Heart left ventricle (tissue), 16 donors: ENCODE data around the gene MACF1. TPM values are rescaled to one million over a fixed set of nuclear protein-coding genes. Genes with fewer than 3 reads are reported as not detected.

Source experiments
- ATAC-seq, 4 donors: fragments of 200-7000 bp; cut with Tn5 transposase; one replicate each; pipeline ENCODE4 v1.9.1; 2020 to 2022; ENCODE audit warnings: moderate library complexity in 4 of 4, mild to moderate bottlenecking in 3 of 4, moderate number of reproducible peaks in 1 of 4
- DNase-seq, 5 donors: peaks; one replicate each; pipeline ENCODE4 v3.0.0-alpha.2; 2020
- H3K27ac ChIP-seq, 12 donors: fragments of 200-600 bp; sonication (generic) in 4 of 12; one replicate each; pipeline versions ENCODE4 v1.5.0 to v1.8.0; 2016 to 2022; ENCODE audit warnings: mild to moderate bottlenecking in 2 of 12
- H3K27me3 ChIP-seq, 9 donors: fragments of 200-600 bp; sonication (generic) in 2 of 9; one replicate each; pipeline versions ENCODE4 v1.5.1 to v1.8.0; 2016 to 2022; ENCODE audit warnings: mild to moderate bottlenecking in 3 of 9
- H3K36me3 ChIP-seq, 9 donors: fragments of 200-600 bp; sonication (generic) in 2 of 9; one replicate each; pipeline versions ENCODE4 v1.5.0 to v1.8.0; 2018 to 2022; ENCODE audit warnings: mild to moderate bottlenecking in 2 of 9
- H3K4me1 ChIP-seq, 12 donors: fragments of 200-600 bp; sonication (generic) in 4 of 12; one replicate each; pipeline versions ENCODE4 v1.5.0 to v1.8.0; 2016 to 2022; ENCODE audit warnings: mild to moderate bottlenecking in 3 of 12
- H3K4me3 ChIP-seq, 12 donors: fragments of 200-600 bp; sonication (generic) in 4 of 12; one replicate each; pipeline versions ENCODE4 v1.5.0 to v1.8.0; 2017 to 2022; ENCODE audit warnings: mild to moderate bottlenecking in 9 of 12, moderate library complexity in 4 of 12
- H3K9me3 ChIP-seq, 12 donors: fragments of 200-600 bp; sonication (generic) in 4 of 12; one replicate each; pipeline versions ENCODE4 v1.5.0 to v1.8.0; 2016 to 2022; ENCODE audit warnings: mild to moderate bottlenecking in 1 of 12
- CTCF ChIP-seq, 12 donors: fragments of 200-600 bp; sonication (generic) in 4 of 12; IDR thresholded peaks; one replicate each; pipeline versions ENCODE4 v1.5.0 to v1.8.0; 2018 to 2022; ENCODE audit warnings: antibody characterized with exemption in 12 of 12, mild to moderate bottlenecking in 5 of 12
- POLR2A ChIP-seq, 2 donors: fragments of 450-650 bp; IDR thresholded peaks; one replicate each; pipeline ENCODE4 v1.6.1; 2017; ENCODE audit warnings: antibody characterized with exemption in 2 of 2, mild to moderate bottlenecking in 2 of 2, moderate library complexity in 2 of 2
- WGBS, 4 donors: extraction: QIAGEN DNeasy Blood & Tissue Kit in 2 of 4; methylation state at CpG; one replicate each; pipeline versions ENCODE4 v1.1.5 to v1.1.7; 2013 to 2018; 5-methylcytosine and 5-hydroxymethylcytosine counted together
- intact Hi-C, 10 donors: fragments of 100-400 bp; cut with DNase I; formaldehyde crosslinking; loops; one replicate each; pipeline versions ENCODE4 v1.11.1 to v1.14.2; 2022
- polyA plus RNA-seq, 2 donors: library from polyadenylated mRNA; stranded (reverse); fragments of 200-250 nt; gene quantifications; one replicate each; pipeline ENCODE4 v1.2.3, GENCODE V29; 2013
- total RNA-seq, 9 donors: library from RNA; depleted of rRNA in 2 of 9; stranded (reverse); fragments of >200 nt in 2 of 9; fragmentation: NEBNext Ultra II Directional in 3 of 9; extraction: Animal tissue kit (Norgen Biotek cat#: 25700) in 3 of 9; gene quantifications; one replicate each; pipeline versions ENCODE4 v1.1.0 to v1.2.4, GENCODE V29; 2016 to 2023
- donor health status: ischemic (EF 13 %, LVEDD 7.1; RV severe dilation, severe dysfunction).
- donor health status: healthy with polysubstance abuse.
- donor health status: DM: no; HTN: yes; CAD: no.
- donor health status: DM: no; HTN: no; CAD: no.
- donor health status: ischemic (EF 25% LVEDD 6.9; RV normal size, moderate dysfunction).
- donor health status: ischemic (EF 25% LVEDD 5.7; RV mildly dilated, moderate dysfunction).
- donor health status: healthy.
- donor health status: DM: yes; HTN: yes; CAD: no.
- donor health status: ischemic (EF 35%, LVEDD 5.7; RV mildly dilated, moderate dysfunction).
- donor health status: nonischemic (EF 11% LVEDD 7.7; RV severe dilation, severe dysfunction).
- donor health status: DM: yes; HTN: yes; CAD: no.
- donor health status: PGD.
- donor health status: ischemic (EF 29% LVEDD 5.4; RV normal size, mild dysfunction).
- donor health status: nonischemic (EF 23%, LVEDD 6.1; RV moderate dilation, normal function).

MACF1 gene
- total and polyA plus RNA-seq, 11 donors: 102 to 436 (median 251) TPM

GRCh38 chr1:39409055-39409816, 204.7 kb downstream of the MACF1 start:
- peak overlapping the region; percentile 78 to 97 (median 92) for H3K27ac ChIP-seq
- intact Hi-C loops: loop anchor here in 3 of 10 donors (2.0 kb wide), 2 partner anchors 14 to 16 kb away; no protein-coding TSS in a partner anchor
- peak; percentile 64 to 75 (median 70) for DNase-seq
- H3K36me3 ChIP-seq: peaks cover 0 to 26% (median 9%) of the 10 kb centered on the region in 9 donors
- H3K9me3 ChIP-seq: no peaks in the 10 kb centered on the region
- TF ChIP-seq CTCF (IDR thresholded peaks at IDR 0.05): no peak
- no peak for TF ChIP-seq POLR2A (IDR thresholded peaks at IDR 0.05)
- 0 to 2% (median 1%) methylated on average over 9 to 71 of the region's 71 CpGs for WGBS, 4 donors
- ATAC-seq: peak in 3 of 4 donors; percentile 13 to 30 (median 25)
- H3K4me1 ChIP-seq: peaks cover 13 to 91% (median 80%) of the 10 kb centered on the region in 12 donors
- peak overlapping the region; percentile 64 to 97 (median 81) for H3K4me3 ChIP-seq
- no peaks in the 10 kb centered on the region for H3K27me3 ChIP-seq

DNA sequence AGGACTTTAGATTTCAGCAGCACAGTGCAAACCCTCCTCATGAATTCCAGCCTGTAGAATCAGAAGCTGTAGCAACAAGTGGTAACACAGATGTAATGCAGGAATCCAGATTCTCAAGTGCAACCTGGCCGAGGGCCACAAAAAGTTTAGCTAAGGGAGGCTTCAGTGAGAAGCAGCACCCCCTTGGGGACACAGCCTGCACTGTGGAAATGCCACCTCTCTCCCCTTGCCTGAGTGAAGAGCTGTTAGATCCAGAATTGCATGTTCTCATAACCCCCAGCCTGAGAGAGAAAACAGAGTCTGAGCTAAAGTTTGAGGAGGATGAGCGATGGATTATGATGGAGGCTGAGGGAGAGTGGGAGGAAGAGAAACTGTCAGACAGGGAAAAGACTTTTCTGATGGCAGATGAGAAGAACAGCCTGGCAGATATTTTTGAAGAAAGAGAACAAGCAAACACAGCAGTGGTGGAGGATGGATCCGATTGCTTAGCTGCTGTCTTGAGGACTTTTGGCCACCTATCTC, 206.5 kb downstream of the MACF1 start:
- Histone ChIP-seq H3K27ac (peak overlapping the region in 8 of 12 donors; percentile 16 to 96 (median 92)), H3K4me1 (peaks cover 18 to 91% (median 77%) of the 10 kb centered on the region in 12 donors), H3K27me3 (no peaks in the 10 kb centered on the region), H3K9me3 (no peaks in the 10 kb centered on the region), H3K36me3 (peaks cover 0 to 32% (median 10%) of the 10 kb centered on the region in 9 donors), H3K4me3 (peak overlapping the region in 10 of 12 donors; percentile 6 to 97 (median 78))
- 9 to 14% (median 12%) methylated on average over 3 of the region's 3 CpGs for WGBS, 4 donors
- ATAC-seq (peak; percentile 26 to 53 (median 36)), DNase-seq (peak; percentile 84 to 91 (median 86))
- TF ChIP-seq CTCF (IDR thresholded peaks at IDR 0.05) (peak; percentile 51 to 84 (median 74)), POLR2A (IDR thresholded peaks at IDR 0.05) (no peak)
- intact Hi-C loops: loop anchor here in 4 of 10 donors (2.0 to 10.0 kb wide), 5 partner anchors 18 to 206 kb away; partner anchors contain the start of gene MACF1 (in 1 of the 4)

DNA sequence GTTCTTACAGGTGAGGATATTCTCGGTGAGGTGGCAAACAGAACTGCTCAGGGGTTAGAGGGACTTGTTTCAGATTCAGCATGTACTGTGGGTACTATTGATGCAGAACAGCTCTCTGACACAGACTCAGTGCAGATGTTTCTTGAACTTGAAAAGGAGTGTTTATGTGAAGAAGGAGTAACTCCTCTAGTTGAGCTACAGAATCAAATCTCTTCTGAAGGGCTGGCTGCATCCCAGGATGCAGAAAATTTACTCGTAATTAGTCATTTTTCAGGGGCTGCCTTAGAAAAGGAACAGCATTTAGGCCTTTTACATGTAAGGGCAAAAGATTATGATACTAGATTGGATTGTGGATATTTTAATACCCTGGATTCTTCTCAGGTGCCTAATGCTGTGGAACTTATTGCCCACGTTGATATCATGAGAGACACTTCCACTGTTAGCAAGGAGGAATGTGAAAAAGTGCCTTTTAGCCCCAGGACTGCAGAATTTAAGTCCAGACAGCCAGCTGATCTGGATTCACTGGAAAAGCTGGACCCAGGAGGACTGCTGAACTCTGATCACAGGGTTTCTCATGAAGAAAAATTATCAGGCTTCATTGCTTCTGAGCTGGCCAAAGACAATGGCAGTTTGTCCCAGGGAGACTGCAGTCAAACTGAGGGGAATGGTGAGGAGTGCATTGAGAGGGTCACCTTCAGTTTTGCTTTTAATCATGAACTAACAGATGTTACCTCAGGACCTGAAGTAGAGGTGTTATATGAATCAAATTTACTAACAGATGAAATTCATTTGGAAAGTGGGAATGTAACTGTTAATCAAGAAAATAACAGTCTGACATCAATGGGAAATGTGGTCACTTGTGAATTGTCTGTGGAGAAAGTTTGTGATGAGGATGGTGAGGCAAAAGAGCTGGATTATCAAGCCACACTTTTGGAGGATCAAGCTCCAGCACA, 207.3 kb downstream of the MACF1 start:
- WGBS, 4 donors: 22 to 45% (median 30%) methylated on average over 3 of the region's 3 CpGs
- peak overlapping the region in 10 of 12 donors; percentile 6 to 97 (median 78) for H3K4me3 ChIP-seq
- peak overlapping the region in 7 of 12 donors; percentile 16 to 94 (median 43) for H3K27ac ChIP-seq
- no peak for TF ChIP-seq POLR2A (IDR thresholded peaks at IDR 0.05)
- no peak for TF ChIP-seq CTCF (IDR thresholded peaks at IDR 0.05)
- intact Hi-C loops: loop anchor here in 4 of 10 donors (2.0 to 10.0 kb wide), 5 partner anchors 19 to 207 kb away; partner anchors contain the start of gene MACF1 (in 1 of the 4)
- ATAC-seq (no peak), DNase-seq (no peak)
- peaks cover 0 to 36% (median 10%) of the 10 kb centered on the region in 9 donors for H3K36me3 ChIP-seq
- H3K4me1 ChIP-seq: peaks cover 18 to 90% (median 77%) of the 10 kb centered on the region in 12 donors
- no peaks in the 10 kb centered on the region for H3K9me3 ChIP-seq
- no peaks in the 10 kb centered on the region for H3K27me3 ChIP-seq
